Left lung (tissue), 10 donors: ENCODE results near the gene FCHSD2. TPM values are rescaled to one million over a fixed set of nuclear protein-coding genes. Genes with fewer than 3 reads are reported as not detected.

Source experiments
- ATAC-seq: fragments of 200-7000 bp; cut with Tn5 transposase; one replicate; pipeline ENCODE4 v1.9.1; 2020; ENCODE audit warnings: moderate library complexity
- DNase-seq, 4 donors: peaks; one replicate each; pipeline ENCODE4 v3.0.0-alpha.2; 2013 to 2020
- H3K27ac ChIP-seq, 2 donors: fragments of 200-600 bp; sonication (generic) in 1 of 2; one replicate each; pipeline versions ENCODE4 v1.5.0 to v1.8.0; 2020 to 2021
- H3K27me3 ChIP-seq, 2 donors: fragments of 200-600 bp; sonication (generic) in 1 of 2; one replicate each; pipeline versions ENCODE4 v1.5.0 to v1.8.0; 2020 to 2021
- H3K36me3 ChIP-seq, 2 donors: fragments of 200-600 bp; sonication (generic) in 1 of 2; one replicate each; pipeline versions ENCODE4 v1.5.0 to v1.8.0; 2020 to 2021
- H3K4me1 ChIP-seq, 2 donors: fragments of 200-600 bp; one replicate each; pipeline ENCODE4 v1.8.0; 2021
- H3K4me3 ChIP-seq, 2 donors: fragments of 200-600 bp; sonication (generic) in 1 of 2; one replicate each; pipeline versions ENCODE4 v1.5.0 to v1.8.0; 2020 to 2021; ENCODE audit warnings: mild to moderate bottlenecking in 1 of 2
- H3K9me3 ChIP-seq, 2 donors: fragments of 200-600 bp; sonication (generic) in 1 of 2; one replicate each; pipeline versions ENCODE4 v1.5.0 to v1.8.0; 2020 to 2021
- intact Hi-C, 2 donors: fragments of 100-400 bp; cut with DNase I; formaldehyde crosslinking; loops; one replicate each; pipeline versions ENCODE4 v1.11.2 to v1.14.2; 2022
- polyA plus RNA-seq, 6 donors: library from polyadenylated mRNA; unstranded; fragments of 120-200 nt; gene quantifications; one replicate each; pipeline ENCODE4 v1.2.1, GENCODE V29; 2013; ENCODE audit not compliant: insufficient read length in 6 of 6
- total RNA-seq, 2 donors: library from RNA; stranded (reverse); fragmentation: NEBNext Ultra II Directional; extraction: Animal tissue kit (Norgen Biotek cat#: 25700); gene quantifications; one replicate each; pipeline ENCODE4 v1.2.1, GENCODE V29; 2021
- TF ChIP-seq, protein P1 (sequence below), 2 donors: fragments of 200-600 bp; sonication (generic) in 1 of 2; IDR thresholded peaks; one replicate each; pipeline versions ENCODE4 v1.5.0 to v1.8.0; 2021; ENCODE audit warnings: antibody characterized with exemption in 2 of 2
- donor health status: DM: no; HTN: yes; CAD: no.
- donor health status: DM: no; HTN: no; CAD: no.

Gene FCHSD2
- total and polyA plus RNA-seq, 8 donors = 46.2 to 58.2 (median 48.5) TPM

DNA sequence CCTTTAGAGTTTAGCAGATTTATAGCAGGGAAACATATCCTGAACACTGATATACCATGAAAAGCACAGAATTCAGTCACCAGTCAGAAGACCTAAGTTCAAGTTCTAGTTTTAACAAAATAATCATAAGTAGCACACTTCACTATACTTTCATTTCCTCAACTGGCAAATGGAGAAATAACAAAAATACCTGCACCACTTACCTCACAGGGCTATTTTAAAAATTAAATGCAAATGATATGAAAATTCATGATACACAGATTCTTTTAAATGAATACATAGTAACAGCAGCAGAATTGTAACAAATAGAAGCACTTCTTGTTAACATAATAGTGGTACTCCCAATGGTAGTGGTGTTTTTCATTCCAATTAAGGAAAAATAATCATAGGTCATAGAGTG is 139.0 kb downstream of the FCHSD2 start:
- no peak overlapping the region for H3K4me3 ChIP-seq
- H3K4me1 ChIP-seq = peaks cover 0 to 7% of the 10 kb centered on the region in 2 donors
- intact Hi-C loops = no loop called here
- no peak overlapping the region for H3K27ac ChIP-seq
- DNase-seq (no peak), ATAC-seq (no peak)
- H3K36me3 ChIP-seq = no peaks in the 10 kb centered on the region
- no peaks in the 10 kb centered on the region for H3K9me3 ChIP-seq
- H3K27me3 ChIP-seq = no peaks in the 10 kb centered on the region
- TF ChIP-seq, protein P1, sequence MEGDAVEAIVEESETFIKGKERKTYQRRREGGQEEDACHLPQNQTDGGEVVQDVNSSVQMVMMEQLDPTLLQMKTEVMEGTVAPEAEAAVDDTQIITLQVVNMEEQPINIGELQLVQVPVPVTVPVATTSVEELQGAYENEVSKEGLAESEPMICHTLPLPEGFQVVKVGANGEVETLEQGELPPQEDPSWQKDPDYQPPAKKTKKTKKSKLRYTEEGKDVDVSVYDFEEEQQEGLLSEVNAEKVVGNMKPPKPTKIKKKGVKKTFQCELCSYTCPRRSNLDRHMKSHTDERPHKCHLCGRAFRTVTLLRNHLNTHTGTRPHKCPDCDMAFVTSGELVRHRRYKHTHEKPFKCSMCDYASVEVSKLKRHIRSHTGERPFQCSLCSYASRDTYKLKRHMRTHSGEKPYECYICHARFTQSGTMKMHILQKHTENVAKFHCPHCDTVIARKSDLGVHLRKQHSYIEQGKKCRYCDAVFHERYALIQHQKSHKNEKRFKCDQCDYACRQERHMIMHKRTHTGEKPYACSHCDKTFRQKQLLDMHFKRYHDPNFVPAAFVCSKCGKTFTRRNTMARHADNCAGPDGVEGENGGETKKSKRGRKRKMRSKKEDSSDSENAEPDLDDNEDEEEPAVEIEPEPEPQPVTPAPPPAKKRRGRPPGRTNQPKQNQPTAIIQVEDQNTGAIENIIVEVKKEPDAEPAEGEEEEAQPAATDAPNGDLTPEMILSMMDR (IDR thresholded peaks at IDR 0.05) = no peak

DNA sequence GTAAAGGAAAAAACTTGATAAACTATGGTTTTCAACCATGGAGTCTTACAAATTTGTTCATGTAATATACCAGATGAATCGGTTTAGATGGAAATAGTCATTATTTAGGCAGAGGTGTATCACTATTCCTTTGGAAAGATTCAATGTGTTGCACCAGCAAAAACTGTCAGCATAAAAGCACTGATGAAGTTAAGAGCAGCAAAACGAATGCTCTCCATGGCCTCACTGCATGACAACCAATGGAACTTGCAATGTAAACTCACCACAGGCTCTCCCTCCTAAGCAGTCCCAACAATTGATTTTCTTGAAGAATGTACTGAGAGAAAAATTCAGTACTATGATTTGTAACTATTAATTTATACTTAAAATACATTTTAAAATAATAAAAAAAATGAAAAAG is 139.9 kb downstream of the FCHSD2 start:
- H3K4me1 ChIP-seq = peaks cover 0 to 7% of the 10 kb centered on the region in 2 donors
- TF ChIP-seq, protein P1 (IDR thresholded peaks at IDR 0.05) = no peak
- no peaks in the 10 kb centered on the region for H3K36me3 ChIP-seq
- H3K9me3 ChIP-seq = no peaks in the 10 kb centered on the region
- DNase-seq (no peak), ATAC-seq (no peak)
- intact Hi-C loops = no loop called here
- no peak overlapping the region for H3K4me3 ChIP-seq
- H3K27ac ChIP-seq = peak overlapping the region in 1 of 2 donors; percentile 9
- H3K27me3 ChIP-seq = no peaks in the 10 kb centered on the region

DNA sequence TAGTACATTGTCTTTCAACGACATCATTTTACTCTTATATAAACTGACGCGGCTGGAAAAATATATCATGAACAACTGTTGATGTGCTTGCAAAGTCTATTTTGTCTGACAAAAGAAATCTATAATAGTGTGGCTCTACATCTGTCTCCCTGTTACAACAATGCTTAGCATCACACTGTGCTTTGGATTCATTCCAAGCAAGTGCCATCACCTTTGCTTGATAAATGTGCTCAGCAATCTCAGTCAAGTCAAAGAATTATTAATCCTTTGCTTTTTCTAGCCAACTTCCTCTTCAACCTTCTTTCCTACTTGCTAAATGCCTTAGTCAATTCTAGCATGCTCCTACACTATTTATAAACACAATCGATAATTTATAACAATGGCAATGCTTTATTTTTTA is 140.5 kb downstream of the FCHSD2 start:
- peak overlapping the region in 1 of 2 donors; percentile 9 for H3K27ac ChIP-seq
- TF ChIP-seq, protein P1 (IDR thresholded peaks at IDR 0.05) = no peak
- peaks cover 0 to 11% of the 10 kb centered on the region in 2 donors for H3K4me1 ChIP-seq
- ATAC-seq (no peak), DNase-seq (peak in 1 of 4 donors; percentile 10)
- intact Hi-C loops = no loop called here
- H3K4me3 ChIP-seq = no peak overlapping the region
- H3K9me3 ChIP-seq = no peaks in the 10 kb centered on the region
- H3K27me3 ChIP-seq = no peaks in the 10 kb centered on the region
- H3K36me3 ChIP-seq = no peaks in the 10 kb centered on the region

DNA sequence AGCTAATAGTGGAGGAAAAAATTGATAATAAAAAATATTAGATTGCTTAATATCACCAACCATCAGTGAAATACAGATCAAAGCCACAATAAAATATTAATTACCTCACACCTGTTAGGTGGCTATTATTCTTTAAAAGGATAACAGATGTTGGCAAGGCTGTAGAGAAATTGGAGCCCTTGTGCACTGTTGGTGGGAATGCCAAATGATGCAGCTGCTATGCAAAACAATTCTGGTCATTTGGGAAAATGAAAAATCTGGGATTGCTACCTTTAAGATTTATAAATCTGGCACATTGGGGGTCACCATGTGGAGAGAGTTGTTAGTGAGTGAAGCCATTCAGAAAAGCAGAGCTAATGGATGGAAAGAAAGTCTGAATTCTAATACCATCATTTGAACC is 143.4 kb downstream of the FCHSD2 start:
- no peak overlapping the region for H3K27ac ChIP-seq
- peaks cover 0 to 20% of the 10 kb centered on the region in 2 donors for H3K4me1 ChIP-seq
- no peak for ATAC-seq
- intact Hi-C loops = no loop called here
- no peak for DNase-seq
- H3K36me3 ChIP-seq = no peaks in the 10 kb centered on the region
- H3K27me3 ChIP-seq = no peaks in the 10 kb centered on the region
- H3K9me3 ChIP-seq = no peaks in the 10 kb centered on the region
- TF ChIP-seq, protein P1 (IDR thresholded peaks at IDR 0.05) = no peak
- H3K4me3 ChIP-seq = no peak overlapping the region

DNA sequence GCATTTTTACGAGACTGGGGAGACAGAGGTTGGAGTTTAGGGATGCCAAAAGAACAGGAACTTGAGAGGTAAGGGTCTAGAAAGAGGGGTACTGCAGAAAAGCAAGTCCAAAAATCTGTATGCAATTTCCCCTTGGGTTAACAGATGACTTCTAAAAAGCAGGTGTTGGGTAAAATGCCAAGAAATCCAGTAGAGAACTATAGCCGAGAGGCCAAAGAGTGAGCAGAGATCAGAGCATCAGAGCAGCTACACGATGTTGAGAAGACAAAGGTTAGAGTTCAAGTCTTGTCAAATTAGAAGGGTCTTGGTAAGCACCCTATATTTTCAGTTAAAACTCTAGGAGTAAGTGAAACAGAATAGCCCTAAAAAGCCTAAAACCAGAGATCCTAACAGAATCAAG is 145.2 kb downstream of the FCHSD2 start:
- Histone ChIP-seq H3K4me1 (peaks cover 0 to 19% of the 10 kb centered on the region in 2 donors), H3K27me3 (no peaks in the 10 kb centered on the region), H3K36me3 (no peaks in the 10 kb centered on the region), H3K4me3 (no peak overlapping the region), H3K27ac (peak overlapping the region in 1 of 2 donors; percentile 16), H3K9me3 (no peaks in the 10 kb centered on the region)
- intact Hi-C loops = no loop called here
- ATAC-seq (no peak), DNase-seq (no peak)
- TF ChIP-seq, protein P1 (IDR thresholded peaks at IDR 0.05) = no peak
